Tibial nerve (tissue), 4 donors: ENCODE results near the gene SYTL1.

ENCODE experiments used
- EP300 ChIP-seq, 2 donors: sonication (generic); formaldehyde crosslinking; IDR thresholded peaks; one replicate each; pipeline ENCODE4 v1.6.1; 2017; ENCODE audit warnings: antibody characterized with exemption in 2 of 2, mild to moderate bottlenecking in 1 of 2
- TF ChIP-seq, protein P1 (sequence below), 5 experiments: fragments of 200-600 bp in 3 of 5; fragments of 450-650 bp in 2 of 5; sonication (generic) in 3 of 5; IDR thresholded peaks; one replicate each; pipeline ENCODE4 v1.5.1; 2016 to 2019; ENCODE audit warnings: antibody characterized with exemption in 5 of 5, mild to moderate bottlenecking in 3 of 5, moderate library complexity in 2 of 5

GRCh38 chr1:27335506-27336422 lies 6.1 kb upstream of the SYTL1 start:
- no peak for TF ChIP-seq EP300 (IDR thresholded peaks at IDR 0.05)
- TF ChIP-seq, protein P1, sequence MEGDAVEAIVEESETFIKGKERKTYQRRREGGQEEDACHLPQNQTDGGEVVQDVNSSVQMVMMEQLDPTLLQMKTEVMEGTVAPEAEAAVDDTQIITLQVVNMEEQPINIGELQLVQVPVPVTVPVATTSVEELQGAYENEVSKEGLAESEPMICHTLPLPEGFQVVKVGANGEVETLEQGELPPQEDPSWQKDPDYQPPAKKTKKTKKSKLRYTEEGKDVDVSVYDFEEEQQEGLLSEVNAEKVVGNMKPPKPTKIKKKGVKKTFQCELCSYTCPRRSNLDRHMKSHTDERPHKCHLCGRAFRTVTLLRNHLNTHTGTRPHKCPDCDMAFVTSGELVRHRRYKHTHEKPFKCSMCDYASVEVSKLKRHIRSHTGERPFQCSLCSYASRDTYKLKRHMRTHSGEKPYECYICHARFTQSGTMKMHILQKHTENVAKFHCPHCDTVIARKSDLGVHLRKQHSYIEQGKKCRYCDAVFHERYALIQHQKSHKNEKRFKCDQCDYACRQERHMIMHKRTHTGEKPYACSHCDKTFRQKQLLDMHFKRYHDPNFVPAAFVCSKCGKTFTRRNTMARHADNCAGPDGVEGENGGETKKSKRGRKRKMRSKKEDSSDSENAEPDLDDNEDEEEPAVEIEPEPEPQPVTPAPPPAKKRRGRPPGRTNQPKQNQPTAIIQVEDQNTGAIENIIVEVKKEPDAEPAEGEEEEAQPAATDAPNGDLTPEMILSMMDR (IDR thresholded peaks at IDR 0.05): no peak
